SHP77 treated with DMSO at 0.1 percent for 48 hours (cell line): ENCODE data around the gene WASF2.
"Not testable (repeated sequence)": the region's sequence is repeated elsewhere in the genome, so short reads cannot be mapped to it uniquely, and the experiment has no call there.

Experiments used
- DNase-seq: peaks from one replicate; lab custom pipeline; 2025; lab: John Stamatoyannopoulos, UW

The WASF2 gene

DNA sequence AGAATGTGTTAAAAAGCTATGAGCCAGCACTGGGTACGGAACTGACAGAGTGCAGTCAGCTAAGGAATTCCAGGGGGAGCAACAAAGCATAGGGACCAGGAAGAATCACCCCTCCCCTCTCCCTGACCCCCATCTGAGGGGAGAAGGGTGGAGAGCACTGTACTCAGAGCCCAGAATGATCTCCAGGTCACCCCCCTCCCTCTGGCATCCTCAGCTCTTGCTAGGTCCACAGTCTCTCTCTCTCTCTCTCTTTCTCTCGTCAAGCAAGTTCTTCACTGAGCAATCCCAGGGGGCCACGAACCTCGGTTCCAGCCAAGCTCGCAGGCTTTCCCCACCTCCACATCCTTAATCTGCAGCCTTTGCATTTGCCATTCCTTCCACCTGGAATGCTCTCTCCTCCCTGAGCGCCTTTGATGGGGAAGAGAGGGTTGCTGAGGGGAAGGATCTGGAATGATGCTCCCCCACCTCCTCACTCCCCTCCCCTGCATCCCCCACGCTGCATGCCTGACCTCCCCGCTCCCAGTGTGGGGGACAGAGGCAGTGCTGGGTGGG is 6.7 kb upstream of the WASF2 start:
- DNase-seq: no peak

GRCh38 chr1:27492796-27493195 is 2.8 kb upstream of the WASF2 start:
- no peak for DNase-seq

GRCh38 chr1:27491748-27492700 is 2.1 kb upstream of the WASF2 start:
- DNase-seq: no peak

DNA sequence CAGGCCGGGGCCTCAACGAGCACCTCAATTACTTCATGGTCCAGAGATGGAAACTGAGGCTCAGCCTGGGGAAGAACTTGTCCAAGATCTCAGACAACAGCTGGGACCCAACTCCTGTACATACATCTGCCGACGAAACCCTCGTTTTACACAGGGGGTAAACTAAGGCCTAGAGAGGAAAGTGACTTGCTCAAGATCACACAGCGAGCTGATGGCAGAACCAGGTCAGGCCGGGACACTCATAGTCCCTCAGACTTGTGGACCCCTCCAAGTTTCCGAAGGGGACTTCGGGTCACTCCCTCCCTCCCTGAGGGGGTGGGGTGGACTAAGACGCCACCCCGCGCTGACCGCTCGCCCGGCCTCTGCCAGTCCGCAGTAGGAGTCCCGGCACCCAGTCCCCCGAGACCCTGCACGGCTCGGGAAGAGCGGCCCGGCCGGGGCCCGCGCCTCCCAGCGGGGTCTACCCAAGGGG is 430 bp downstream of the WASF2 start:
- no peak for DNase-seq

DNA sequence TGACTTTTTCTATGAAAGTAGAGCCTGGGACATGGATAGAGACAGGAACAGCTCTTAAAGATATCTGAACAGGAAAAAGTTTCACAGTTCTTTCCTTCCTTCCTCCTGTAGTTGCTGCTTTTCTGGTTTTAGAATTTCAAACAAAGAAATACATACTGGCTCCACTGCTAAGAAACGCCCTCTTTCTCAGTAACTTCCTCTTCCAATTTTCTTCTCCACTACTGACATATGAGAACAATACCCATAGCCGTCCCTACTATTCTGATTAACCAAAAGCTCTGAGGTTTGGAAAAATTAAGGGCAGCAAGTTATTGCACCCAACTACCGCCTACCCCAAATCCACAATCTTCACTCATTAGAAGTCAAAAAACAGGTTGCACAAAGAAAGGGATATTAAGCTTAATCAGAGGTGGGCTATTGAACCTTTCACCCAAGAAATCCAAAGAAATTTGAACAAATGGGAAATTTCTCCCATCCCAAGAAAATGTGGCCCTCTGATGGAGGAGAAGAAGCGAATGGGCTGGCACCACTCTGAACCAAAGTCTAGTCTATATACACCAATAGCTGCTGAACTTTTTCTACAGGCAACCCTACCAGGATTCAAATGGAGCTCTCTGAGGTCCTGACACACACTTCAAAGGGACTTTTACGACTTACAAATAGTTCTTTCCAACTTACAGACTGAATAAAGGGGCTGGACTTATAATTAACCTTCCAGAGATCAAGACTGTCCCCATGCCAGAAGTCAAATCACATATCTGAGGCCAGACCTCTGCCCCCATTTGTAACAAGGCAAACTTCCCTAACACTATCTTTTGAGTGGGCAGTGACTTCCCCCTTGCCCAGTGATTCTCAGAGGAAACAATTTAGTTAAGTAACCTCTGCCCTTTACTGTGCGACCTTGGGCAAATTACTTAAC is 1.7 kb downstream of the WASF2 start:
- no peak for DNase-seq

DNA sequence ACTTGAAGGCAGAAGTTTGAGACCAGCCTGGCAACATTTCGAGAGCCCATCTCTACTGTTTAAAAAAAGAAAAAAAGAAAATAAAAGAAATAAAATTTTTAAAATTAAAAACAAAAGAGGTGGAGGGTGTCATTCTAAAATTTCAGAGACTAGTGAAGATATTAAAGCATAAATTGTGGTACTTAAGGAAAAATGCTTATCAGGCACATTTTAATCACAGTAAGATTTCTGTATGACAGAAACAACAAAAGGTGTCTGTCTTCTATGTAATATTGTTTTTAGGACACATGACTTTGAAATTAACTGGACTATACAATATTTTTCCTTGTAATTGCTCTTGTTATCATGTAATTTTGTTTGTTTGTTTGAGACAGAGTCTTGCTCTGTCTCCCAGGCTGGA is 4.6 kb downstream of the WASF2 start:
- DNase-seq: no peak

DNA sequence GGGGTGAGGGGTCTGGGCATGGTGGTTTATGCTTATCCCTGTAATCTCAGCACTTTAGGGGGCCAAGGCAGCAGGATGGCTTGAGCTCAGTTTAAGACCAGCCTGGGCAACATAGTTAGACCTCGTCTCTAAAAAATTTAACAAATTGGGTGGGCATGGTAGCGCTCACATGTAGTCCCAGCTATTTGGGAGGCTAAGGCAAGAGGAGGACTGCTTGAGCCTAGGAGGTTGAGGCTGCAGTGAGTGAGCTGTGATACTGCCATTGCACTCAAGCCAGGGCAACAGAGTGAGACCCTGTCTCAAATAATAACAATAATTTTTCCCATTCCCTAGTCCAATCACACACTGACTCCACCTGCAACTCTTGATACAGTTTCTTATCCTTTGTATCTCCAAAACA is 6.3 kb downstream of the WASF2 start:
- DNase-seq: no peak

DNA sequence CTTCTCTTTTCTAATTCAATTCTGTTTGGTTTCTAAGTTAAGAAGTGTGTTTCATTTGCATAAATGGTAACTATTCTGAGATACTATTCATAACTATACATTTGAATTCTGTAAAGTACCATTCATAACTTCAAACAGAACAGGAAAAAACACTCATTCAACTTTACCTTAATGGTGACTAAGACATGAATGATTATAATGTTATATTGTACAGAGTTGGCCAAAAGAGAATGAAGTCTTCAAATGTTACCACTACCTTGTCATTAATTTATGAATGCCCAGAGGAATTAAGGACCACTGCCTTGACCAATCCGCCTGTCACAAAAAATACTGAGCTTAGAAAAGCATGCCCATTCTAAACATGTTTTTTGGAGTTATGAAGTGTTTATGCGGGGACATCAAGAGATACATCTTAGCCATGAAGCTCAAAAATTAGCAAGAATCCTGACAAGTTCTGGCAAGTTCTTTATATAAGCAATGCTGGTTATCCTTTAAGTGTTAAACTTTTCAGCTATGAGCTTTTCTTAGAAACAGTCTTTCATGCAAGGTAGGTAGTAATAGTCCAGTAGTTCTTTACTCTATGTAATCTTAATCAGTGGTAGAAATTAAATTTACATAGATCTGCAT is 7.9 kb downstream of the WASF2 start:
- DNase-seq: no peak

DNA sequence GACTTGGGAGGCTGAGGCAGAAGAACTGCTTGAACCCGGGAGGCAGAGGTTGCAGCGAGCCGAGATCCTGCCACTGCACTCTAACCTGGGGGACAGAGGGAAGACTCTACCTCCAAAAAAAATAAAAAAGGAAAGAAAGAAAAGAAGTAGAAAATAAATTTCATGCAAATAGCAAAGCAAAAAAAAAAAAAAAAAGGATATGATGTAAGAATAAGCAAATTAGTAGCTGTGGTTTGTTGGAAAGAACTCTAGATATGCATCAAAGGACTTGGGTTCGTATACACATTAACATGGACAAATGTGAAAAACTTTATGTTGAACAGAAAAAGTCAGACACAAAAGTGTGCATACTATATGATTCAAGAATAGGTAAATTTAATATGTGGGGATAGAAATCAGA is 11.9 kb downstream of the WASF2 start:
- no peak for DNase-seq

GRCh38 chr1:27476237-27476636 is 13.7 kb downstream of the WASF2 start:
- no peak for DNase-seq

GRCh38 chr1:27475720-27476119 is 14.2 kb downstream of the WASF2 start:
- no peak for DNase-seq

DNA sequence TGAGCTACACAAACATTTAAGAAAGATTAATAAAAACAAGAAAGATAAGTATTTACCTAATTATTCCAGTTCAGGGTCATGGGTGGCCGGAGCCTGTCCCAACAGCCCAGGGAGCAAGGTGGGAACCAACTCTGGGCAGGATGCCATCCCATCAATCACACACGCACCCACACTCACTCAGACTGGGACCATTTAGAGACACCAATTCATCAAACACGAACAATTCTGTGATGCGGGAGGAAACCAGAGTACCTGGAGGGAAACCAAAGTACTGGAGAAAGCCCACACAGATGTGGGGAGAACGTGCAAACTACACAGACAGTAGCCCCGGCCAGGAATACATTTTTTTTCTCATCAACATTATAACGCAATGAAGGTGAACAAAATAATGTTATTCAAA is 16.2 kb downstream of the WASF2 start:
- no peak for DNase-seq

GRCh38 chr1:27472098-27472497 is 17.9 kb downstream of the WASF2 start:
- not testable (repeated sequence) for DNase-seq

- no peak for DNase-seq
These were observed 18.5 kb downstream of the WASF2 start for GRCh38 chr1:27471477-27471876.

- DNase-seq: no peak
These were observed 20.6 kb downstream of the WASF2 start for GRCh38 chr1:27469334-27469733.

GRCh38 chr1:27468378-27468777 is 21.6 kb downstream of the WASF2 start:
- not testable (repeated sequence) for DNase-seq

GRCh38 chr1:27464926-27465647 is 24.9 kb downstream of the WASF2 start:
- no peak for DNase-seq

- DNase-seq: not testable (repeated sequence)
These were observed 26.1 kb downstream of the WASF2 start for GRCh38 chr1:27463916-27464315.

GRCh38 chr1:27458521-27458920 is 31.4 kb downstream of the WASF2 start:
- not testable (repeated sequence) for DNase-seq

DNA sequence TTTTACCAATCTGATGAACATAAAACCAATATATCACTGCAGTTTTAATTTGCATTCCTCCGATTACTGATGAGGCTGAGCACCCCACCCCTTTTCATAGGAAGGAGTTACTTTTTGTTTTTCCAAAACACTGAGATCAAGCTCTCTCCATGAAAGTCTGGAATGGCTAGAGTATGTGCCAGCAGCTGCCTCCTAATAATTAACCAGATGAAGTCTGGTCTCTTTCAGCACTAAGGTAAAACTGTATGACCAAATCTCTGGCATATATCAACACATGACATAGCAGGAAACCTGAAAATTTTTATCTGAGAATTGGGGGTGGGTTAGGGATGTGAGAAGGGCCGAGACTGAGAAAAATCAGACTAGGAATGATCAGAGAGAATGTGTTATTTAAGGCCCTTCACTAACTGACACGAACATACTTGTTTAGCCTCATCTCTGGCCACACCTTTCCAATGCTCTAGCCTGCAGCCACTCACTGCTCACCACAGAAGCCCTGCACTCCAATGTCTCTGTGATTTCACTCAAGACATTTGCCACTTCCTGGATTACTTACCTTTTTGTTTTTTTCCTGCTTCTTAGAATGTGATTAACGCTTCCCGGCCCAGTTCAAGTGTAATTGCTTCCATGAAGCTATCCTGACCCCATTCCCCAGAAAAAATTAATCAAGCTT is 34.7 kb downstream of the WASF2 start:
- no peak for DNase-seq

DNA sequence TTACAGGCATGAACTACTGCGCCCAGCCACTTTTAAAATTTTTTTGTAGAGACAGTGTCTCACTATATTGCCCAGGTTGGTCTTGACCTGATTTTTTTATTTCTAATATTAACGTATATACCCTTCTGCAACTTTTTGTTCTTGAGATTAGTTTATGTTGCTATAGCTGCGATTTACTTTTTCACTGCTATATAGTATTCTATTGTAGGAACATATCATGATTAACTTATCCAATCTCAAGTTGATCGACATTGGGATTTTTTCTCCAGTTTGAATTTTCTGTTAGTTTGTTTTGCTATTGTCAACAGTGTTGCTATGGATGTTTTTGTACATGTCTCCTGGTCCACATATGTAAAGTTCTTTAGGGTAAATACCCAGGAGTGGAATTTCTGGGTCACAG is 35.4 kb downstream of the WASF2 start:
- no peak for DNase-seq
